GM23338 (cell line): ENCODE results near the gene ARAP1. TPM values are rescaled to one million over a fixed set of nuclear protein-coding genes. Genes with fewer than 3 reads are reported as not detected.

Experiments used
- ATAC-seq: fragments of 200-7000 bp; cut with Tn5 transposase; 3 replicates; pipeline ENCODE4 v1.9.1; 2020
- DNase-seq: peaks from one replicate; pipeline ENCODE4 v3.0.0-alpha.2; 2015; ENCODE audit warnings: low spot score
- H2AFZ ChIP-seq: fragments of 200-600 bp; sonication (generic); 2 replicates; pipeline ENCODE4 v1.8.0; 2016; ENCODE audit warnings: antibody characterized with exemption, mild to moderate bottlenecking, moderate library complexity
- H3F3A ChIP-seq: fragments of 200-600 bp; sonication (generic); replicated peaks from 2 replicates; pipeline ENCODE4 v1.8.0; 2017; ENCODE audit warnings: antibody characterized with exemption, mixed run types, low read depth
- H3K27ac ChIP-seq: fragments of 200-600 bp; sonication (generic); 2 replicates; pipeline ENCODE4 v1.6.1; 2016; ENCODE audit warnings: low read depth
- H3K27me3 ChIP-seq: fragments of 200-600 bp; sonication (generic); 2 replicates; pipeline ENCODE4 v1.8.0; 2016; ENCODE audit warnings: mild to moderate bottlenecking, mixed run types, moderate library complexity; ENCODE audit not compliant: insufficient read depth
- H3K36me3 ChIP-seq: fragments of 200-600 bp; sonication (generic); 2 replicates; pipeline ENCODE4 v1.8.0; 2016; ENCODE audit warnings: mild to moderate bottlenecking; ENCODE audit not compliant: insufficient read depth
- H3K4me1 ChIP-seq: fragments of 200-600 bp; sonication (generic); 2 replicates; pipeline ENCODE4 v1.8.0; 2016; ENCODE audit warnings: mild to moderate bottlenecking, moderate library complexity; ENCODE audit not compliant: insufficient read depth
- H3K4me2 ChIP-seq: fragments of 200-600 bp; sonication (generic); 2 replicates; pipeline ENCODE4 v1.7.1; 2017; ENCODE audit warnings: mixed run types
- H3K4me3 ChIP-seq: fragments of 200-600 bp; sonication (generic); 2 replicates; pipeline ENCODE4 v1.6.1; 2016; ENCODE audit warnings: mixed run types
- H3K79me2 ChIP-seq: fragments of 200-600 bp; sonication (generic); replicated peaks from 2 replicates; pipeline ENCODE4 v1.8.0; 2017; ENCODE audit warnings: mild to moderate bottlenecking; ENCODE audit not compliant: insufficient read depth
- H3K9me2 ChIP-seq: fragments of 200-600 bp; sonication (generic); 2 replicates; pipeline ENCODE4 v1.8.0; 2017; ENCODE audit not compliant: insufficient read depth
- H4K20me1 ChIP-seq: fragments of 200-600 bp; sonication (generic); replicated peaks from 2 replicates; pipeline ENCODE4 v1.8.0; 2017; ENCODE audit warnings: mild to moderate bottlenecking; ENCODE audit not compliant: insufficient read depth
- H3K27ac Mint-ChIP-seq: 2 replicates; pipeline ENCODE4 v1.8.0; 2020; ENCODE audit warnings: inconsistent platforms, mild to moderate bottlenecking, moderate library complexity, mixed read lengths
- H3K27me3 Mint-ChIP-seq: 3 replicates; pipeline ENCODE4 v1.8.0; 2022; ENCODE audit warnings: low read depth, mild to moderate bottlenecking, moderate library complexity, mixed read lengths, inconsistent platforms; ENCODE audit not compliant: insufficient read depth, poor library complexity
- H3K36me3 Mint-ChIP-seq: 3 replicates; pipeline ENCODE4 v1.8.0; 2021; ENCODE audit warnings: low read depth, mild to moderate bottlenecking, inconsistent platforms, moderate library complexity, mixed read lengths
- H3K4me1 Mint-ChIP-seq: 3 replicates; pipeline ENCODE4 v1.8.0; 2020; ENCODE audit warnings: mild to moderate bottlenecking, inconsistent platforms, mixed read lengths
- H3K4me3 Mint-ChIP-seq: 3 replicates; pipeline ENCODE4 v1.8.0; 2021; ENCODE audit warnings: moderate library complexity, mild to moderate bottlenecking, inconsistent platforms, mixed read lengths
- H3K9me3 Mint-ChIP-seq: 3 replicates; pipeline ENCODE4 v1.8.0; 2020; ENCODE audit warnings: moderate library complexity, mild to moderate bottlenecking, inconsistent platforms, mixed read lengths
- CREB1 ChIP-seq: fragments of 250-450 bp; sonication (Bioruptor Pico); IDR thresholded peaks from 2 replicates; pipeline ENCODE4 v1.5.0; 2020; ENCODE audit warnings: low read depth, mild to moderate bottlenecking, moderate library complexity
- EZH2 ChIP-seq: fragments of 200-600 bp; sonication (generic); IDR thresholded peaks from one replicate; pipeline ENCODE4 v1.8.0; 2017; ENCODE audit warnings: antibody characterized with exemption, mild to moderate bottlenecking, low read depth; ENCODE audit not compliant: unreplicated experiment
- EZH2phosphoT487 ChIP-seq: fragments of 200-600 bp; sonication (generic); IDR thresholded peaks from one replicate; pipeline ENCODE4 v1.8.1; 2018; ENCODE audit warnings: antibody characterized with exemption; ENCODE audit not compliant: unreplicated experiment
- JUNB ChIP-seq: IDR thresholded peaks from one replicate; pipeline ENCODE4 v1.6.1; 2016; ENCODE audit warnings: antibody characterized with exemption; ENCODE audit not compliant: unreplicated experiment
- NANOG ChIP-seq: IDR thresholded peaks from 2 replicates; pipeline ENCODE4 v1.6.1; 2016; ENCODE audit warnings: antibody characterized with exemption, borderline replicate concordance
- POLR2AphosphoS5 ChIP-seq: IDR thresholded peaks from 2 replicates; pipeline ENCODE4 v1.6.1; 2016; ENCODE audit warnings: antibody characterized with exemption, low read depth
- STAT1 ChIP-seq: IDR thresholded peaks from one replicate; pipeline ENCODE4 v1.6.1; 2016; ENCODE audit warnings: antibody characterized with exemption; ENCODE audit not compliant: unreplicated experiment
- ZNF114 ChIP-seq: fragments of 250-450 bp; sonication (Bioruptor Pico); IDR thresholded peaks from 2 replicates; pipeline ENCODE4 v1.5.0; 2020; ENCODE audit warnings: mild to moderate bottlenecking, moderate library complexity
- ZNF331 ChIP-seq: fragments of 250-450 bp; sonication (Bioruptor Pico); IDR thresholded peaks from 2 replicates; pipeline ENCODE4 v1.5.0; 2020; ENCODE audit warnings: low read depth, mild to moderate bottlenecking, moderate library complexity
- polyA plus RNA-seq: library from polyadenylated mRNA; unstranded; fragments of >200 nt; fragmentation: Nextera tagmentation; extraction: Ambion mirVana; gene quantifications from 2 replicates; pipeline ENCODE4 v1.2.1, GENCODE V29; 2016
- total RNA-seq: library from RNA; depleted of rRNA; stranded (reverse); fragments of >200 nt; shearing (Covaris generic); gene quantifications from 2 replicates; pipeline ENCODE4 v1.2.3, GENCODE V29; 2014
- TF ChIP-seq, protein P1 (sequence below): IDR thresholded peaks from one replicate; pipeline ENCODE4 v1.6.1; 2018; ENCODE audit warnings: antibody characterized with exemption; ENCODE audit not compliant: unreplicated experiment
- TF ChIP-seq, protein P2 (sequence below): fragments of 250-450 bp; sonication (Bioruptor Pico); IDR thresholded peaks from 2 replicates; pipeline ENCODE4 v1.5.0; 2020; ENCODE audit warnings: mild to moderate bottlenecking, moderate library complexity
- TF ChIP-seq, protein P3 (sequence below): IDR thresholded peaks from 2 replicates; pipeline ENCODE4 v1.6.1; 2016; ENCODE audit warnings: antibody characterized with exemption
- TF ChIP-seq, protein P4 (sequence below), 2 experiments: fragments of 200-600 bp in 1 of 2; sonication (generic) in 1 of 2; conservative IDR thresholded peaks; 2 replicates each; pipeline versions ENCODE4 v1.5.1 to v1.6.1; 2016 to 2017; ENCODE audit warnings: antibody characterized with exemption in 2 of 2, low read depth in 2 of 2, mild to moderate bottlenecking in 2 of 2, moderate library complexity in 1 of 2

The ARAP1 gene
- total and polyA plus RNA-seq, 2 experiments from 2014 or later: 24.5 to 116 TPM

DNA sequence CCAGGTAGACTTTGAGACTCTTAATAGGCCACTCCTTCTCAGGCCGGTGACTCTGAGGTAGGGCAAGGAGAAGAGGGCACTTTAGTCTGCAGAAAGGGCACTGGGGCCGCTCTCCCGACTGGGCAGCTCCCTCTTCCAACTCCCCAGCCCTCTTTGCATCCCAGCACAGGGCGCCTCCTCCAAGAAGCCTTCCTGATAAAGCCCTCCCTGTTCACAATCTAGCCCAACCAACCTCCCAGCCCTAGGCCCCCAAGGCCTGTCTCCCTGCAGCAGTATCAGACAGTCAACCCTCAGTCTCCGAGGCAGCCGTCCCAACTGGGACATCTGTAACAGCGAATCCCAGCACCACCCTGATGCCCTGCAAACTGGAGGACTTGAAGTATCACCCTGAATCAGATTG, 63.7 kb downstream of the ARAP1 start:
- Histone ChIP-seq H3K4me2 (no peak overlapping the region), H3K9me2 (no peaks in the 10 kb centered on the region), H3K79me2 (no peaks in the 10 kb centered on the region), H3K27me3 (no peaks in the 10 kb centered on the region), H3F3A (no peaks in the 10 kb centered on the region), H3K4me3 (no peak overlapping the region), H4K20me1 (0 out of 2 replicates have a peak, but pooled peaks cover 1% of the 10 kb centered on the region), H2AFZ (no peak overlapping the region), H3K36me3 (no peaks in the 10 kb centered on the region; the same call in 1 of the 2 replicates), H3K4me1 (no peaks in the 10 kb centered on the region), H3K27ac (no peak overlapping the region)
- DNase-seq (no peak), ATAC-seq (no peak)
- Mint-ChIP-seq H3K4me3 (no peak overlapping the region), H3K4me1 (no peaks in the 10 kb centered on the region), H3K36me3 (peaks cover 16% of the 10 kb centered on the region), H3K27me3 (peaks cover 10% of the 10 kb centered on the region), H3K9me3 (no peaks in the 10 kb centered on the region), H3K27ac (no peak overlapping the region)
- TF ChIP-seq EZH2 (no peak), JUNB (no peak), ZNF331 (CRISPR knock-in tag) (no peak), NANOG (no peak), CREB1 (CRISPR knock-in tag) (no peak), POLR2AphosphoS5 (no peak), ZNF114 (CRISPR knock-in tag) (no peak), EZH2phosphoT487 (no peak), STAT1 (no peak)
- TF ChIP-seq, protein P1, sequence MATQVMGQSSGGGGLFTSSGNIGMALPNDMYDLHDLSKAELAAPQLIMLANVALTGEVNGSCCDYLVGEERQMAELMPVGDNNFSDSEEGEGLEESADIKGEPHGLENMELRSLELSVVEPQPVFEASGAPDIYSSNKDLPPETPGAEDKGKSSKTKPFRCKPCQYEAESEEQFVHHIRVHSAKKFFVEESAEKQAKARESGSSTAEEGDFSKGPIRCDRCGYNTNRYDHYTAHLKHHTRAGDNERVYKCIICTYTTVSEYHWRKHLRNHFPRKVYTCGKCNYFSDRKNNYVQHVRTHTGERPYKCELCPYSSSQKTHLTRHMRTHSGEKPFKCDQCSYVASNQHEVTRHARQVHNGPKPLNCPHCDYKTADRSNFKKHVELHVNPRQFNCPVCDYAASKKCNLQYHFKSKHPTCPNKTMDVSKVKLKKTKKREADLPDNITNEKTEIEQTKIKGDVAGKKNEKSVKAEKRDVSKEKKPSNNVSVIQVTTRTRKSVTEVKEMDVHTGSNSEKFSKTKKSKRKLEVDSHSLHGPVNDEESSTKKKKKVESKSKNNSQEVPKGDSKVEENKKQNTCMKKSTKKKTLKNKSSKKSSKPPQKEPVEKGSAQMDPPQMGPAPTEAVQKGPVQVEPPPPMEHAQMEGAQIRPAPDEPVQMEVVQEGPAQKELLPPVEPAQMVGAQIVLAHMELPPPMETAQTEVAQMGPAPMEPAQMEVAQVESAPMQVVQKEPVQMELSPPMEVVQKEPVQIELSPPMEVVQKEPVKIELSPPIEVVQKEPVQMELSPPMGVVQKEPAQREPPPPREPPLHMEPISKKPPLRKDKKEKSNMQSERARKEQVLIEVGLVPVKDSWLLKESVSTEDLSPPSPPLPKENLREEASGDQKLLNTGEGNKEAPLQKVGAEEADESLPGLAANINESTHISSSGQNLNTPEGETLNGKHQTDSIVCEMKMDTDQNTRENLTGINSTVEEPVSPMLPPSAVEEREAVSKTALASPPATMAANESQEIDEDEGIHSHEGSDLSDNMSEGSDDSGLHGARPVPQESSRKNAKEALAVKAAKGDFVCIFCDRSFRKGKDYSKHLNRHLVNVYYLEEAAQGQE: no peak
- TF ChIP-seq, protein P2, sequence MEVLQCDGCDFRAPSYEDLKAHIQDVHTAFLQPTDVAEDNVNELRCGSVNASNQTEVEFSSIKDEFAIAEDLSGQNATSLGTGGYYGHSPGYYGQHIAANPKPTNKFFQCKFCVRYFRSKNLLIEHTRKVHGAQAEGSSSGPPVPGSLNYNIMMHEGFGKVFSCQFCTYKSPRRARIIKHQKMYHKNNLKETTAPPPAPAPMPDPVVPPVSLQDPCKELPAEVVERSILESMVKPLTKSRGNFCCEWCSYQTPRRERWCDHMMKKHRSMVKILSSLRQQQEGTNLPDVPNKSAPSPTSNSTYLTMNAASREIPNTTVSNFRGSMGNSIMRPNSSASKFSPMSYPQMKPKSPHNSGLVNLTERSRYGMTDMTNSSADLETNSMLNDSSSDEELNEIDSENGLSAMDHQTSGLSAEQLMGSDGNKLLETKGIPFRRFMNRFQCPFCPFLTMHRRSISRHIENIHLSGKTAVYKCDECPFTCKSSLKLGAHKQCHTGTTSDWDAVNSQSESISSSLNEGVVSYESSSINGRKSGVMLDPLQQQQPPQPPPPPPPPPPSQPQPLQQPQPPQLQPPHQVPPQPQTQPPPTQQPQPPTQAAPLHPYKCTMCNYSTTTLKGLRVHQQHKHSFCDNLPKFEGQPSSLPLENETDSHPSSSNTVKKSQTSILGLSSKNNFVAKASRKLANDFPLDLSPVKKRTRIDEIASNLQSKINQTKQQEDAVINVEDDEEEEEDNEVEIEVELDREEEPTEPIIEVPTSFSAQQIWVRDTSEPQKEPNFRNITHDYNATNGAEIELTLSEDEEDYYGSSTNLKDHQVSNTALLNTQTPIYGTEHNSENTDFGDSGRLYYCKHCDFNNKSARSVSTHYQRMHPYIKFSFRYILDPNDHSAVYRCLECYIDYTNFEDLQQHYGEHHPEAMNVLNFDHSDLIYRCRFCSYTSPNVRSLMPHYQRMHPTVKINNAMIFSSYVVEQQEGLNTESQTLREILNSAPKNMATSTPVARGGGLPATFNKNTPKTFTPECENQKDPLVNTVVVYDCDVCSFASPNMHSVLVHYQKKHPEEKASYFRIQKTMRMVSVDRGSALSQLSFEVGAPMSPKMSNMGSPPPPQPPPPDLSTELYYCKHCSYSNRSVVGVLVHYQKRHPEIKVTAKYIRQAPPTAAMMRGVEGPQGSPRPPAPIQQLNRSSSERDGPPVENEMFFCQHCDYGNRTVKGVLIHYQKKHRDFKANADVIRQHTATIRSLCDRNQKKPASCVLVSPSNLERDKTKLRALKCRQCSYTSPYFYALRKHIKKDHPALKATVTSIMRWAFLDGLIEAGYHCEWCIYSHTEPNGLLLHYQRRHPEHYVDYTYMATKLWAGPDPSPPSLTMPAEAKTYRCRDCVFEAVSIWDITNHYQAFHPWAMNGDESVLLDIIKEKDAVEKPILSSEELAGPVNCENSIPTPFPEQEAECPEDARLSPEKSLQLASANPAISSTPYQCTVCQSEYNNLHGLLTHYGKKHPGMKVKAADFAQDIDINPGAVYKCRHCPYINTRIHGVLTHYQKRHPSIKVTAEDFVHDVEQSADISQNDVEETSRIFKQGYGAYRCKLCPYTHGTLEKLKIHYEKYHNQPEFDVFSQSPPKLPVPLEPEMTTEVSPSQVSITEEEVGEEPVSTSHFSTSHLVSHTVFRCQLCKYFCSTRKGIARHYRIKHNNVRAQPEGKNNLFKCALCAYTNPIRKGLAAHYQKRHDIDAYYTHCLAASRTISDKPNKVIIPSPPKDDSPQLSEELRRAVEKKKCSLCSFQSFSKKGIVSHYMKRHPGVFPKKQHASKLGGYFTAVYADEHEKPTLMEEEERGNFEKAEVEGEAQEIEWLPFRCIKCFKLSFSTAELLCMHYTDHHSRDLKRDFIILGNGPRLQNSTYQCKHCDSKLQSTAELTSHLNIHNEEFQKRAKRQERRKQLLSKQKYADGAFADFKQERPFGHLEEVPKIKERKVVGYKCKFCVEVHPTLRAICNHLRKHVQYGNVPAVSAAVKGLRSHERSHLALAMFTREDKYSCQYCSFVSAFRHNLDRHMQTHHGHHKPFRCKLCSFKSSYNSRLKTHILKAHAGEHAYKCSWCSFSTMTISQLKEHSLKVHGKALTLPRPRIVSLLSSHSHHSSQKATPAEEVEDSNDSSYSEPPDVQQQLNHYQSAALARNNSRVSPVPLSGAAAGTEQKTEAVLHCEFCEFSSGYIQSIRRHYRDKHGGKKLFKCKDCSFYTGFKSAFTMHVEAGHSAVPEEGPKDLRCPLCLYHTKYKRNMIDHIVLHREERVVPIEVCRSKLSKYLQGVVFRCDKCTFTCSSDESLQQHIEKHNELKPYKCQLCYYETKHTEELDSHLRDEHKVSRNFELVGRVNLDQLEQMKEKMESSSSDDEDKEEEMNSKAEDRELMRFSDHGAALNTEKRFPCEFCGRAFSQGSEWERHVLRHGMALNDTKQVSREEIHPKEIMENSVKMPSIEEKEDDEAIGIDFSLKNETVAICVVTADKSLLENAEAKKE (CRISPR knock-in tag): no peak
- TF ChIP-seq, protein P3, sequence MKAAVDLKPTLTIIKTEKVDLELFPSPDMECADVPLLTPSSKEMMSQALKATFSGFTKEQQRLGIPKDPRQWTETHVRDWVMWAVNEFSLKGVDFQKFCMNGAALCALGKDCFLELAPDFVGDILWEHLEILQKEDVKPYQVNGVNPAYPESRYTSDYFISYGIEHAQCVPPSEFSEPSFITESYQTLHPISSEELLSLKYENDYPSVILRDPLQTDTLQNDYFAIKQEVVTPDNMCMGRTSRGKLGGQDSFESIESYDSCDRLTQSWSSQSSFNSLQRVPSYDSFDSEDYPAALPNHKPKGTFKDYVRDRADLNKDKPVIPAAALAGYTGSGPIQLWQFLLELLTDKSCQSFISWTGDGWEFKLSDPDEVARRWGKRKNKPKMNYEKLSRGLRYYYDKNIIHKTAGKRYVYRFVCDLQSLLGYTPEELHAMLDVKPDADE: no peak
- TF ChIP-seq, protein P4, sequence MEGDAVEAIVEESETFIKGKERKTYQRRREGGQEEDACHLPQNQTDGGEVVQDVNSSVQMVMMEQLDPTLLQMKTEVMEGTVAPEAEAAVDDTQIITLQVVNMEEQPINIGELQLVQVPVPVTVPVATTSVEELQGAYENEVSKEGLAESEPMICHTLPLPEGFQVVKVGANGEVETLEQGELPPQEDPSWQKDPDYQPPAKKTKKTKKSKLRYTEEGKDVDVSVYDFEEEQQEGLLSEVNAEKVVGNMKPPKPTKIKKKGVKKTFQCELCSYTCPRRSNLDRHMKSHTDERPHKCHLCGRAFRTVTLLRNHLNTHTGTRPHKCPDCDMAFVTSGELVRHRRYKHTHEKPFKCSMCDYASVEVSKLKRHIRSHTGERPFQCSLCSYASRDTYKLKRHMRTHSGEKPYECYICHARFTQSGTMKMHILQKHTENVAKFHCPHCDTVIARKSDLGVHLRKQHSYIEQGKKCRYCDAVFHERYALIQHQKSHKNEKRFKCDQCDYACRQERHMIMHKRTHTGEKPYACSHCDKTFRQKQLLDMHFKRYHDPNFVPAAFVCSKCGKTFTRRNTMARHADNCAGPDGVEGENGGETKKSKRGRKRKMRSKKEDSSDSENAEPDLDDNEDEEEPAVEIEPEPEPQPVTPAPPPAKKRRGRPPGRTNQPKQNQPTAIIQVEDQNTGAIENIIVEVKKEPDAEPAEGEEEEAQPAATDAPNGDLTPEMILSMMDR (conservative IDR thresholded peaks at IDR 0.05; ENCODE audit: low read depth in 2 of 2): no peak
